Loucy (cell line): Measurements from ENCODE around the gene ANXA6.

Experiments used
- H2AFZ ChIP-seq: fragments of 200-600 bp; sonication (generic); 2 replicates; pipeline ENCODE4 v1.6.0; 2016; ENCODE audit warnings: antibody characterized with exemption, mild to moderate bottlenecking, low read length, moderate library complexity
- H3F3A ChIP-seq: fragments of 200-600 bp; 2 replicates; pipeline ENCODE4 v1.6.0; 2016; ENCODE audit warnings: antibody characterized with exemption, low read depth, mild to moderate bottlenecking
- H3K27me3 ChIP-seq: fragments of 200-600 bp; sonication (generic); 2 replicates; pipeline ENCODE4 v1.6.1; 2014; ENCODE audit warnings: low read length, mild to moderate bottlenecking; ENCODE audit not compliant: insufficient read depth, poor library complexity, severe bottlenecking
- H3K36me3 ChIP-seq: fragments of 200-600 bp; sonication (generic); 2 replicates; pipeline ENCODE4 v1.6.1; 2016; ENCODE audit warnings: low read length; ENCODE audit not compliant: insufficient read depth
- H3K4me1 ChIP-seq: fragments of 200-600 bp; sonication (generic); 2 replicates; pipeline ENCODE4 v1.5.1; 2014; ENCODE audit warnings: low read length, mild to moderate bottlenecking; ENCODE audit not compliant: insufficient read depth, poor library complexity, severe bottlenecking
- H3K4me2 ChIP-seq: fragments of 200-600 bp; sonication (generic); 2 replicates; pipeline ENCODE4 v1.6.0; 2014; ENCODE audit warnings: antibody characterized with exemption, low read length, low read depth, mild to moderate bottlenecking; ENCODE audit not compliant: poor library complexity, severe bottlenecking
- H3K4me3 ChIP-seq: fragments of 200-600 bp; sonication (generic); 2 replicates; pipeline ENCODE4 v1.5.1; 2014; ENCODE audit warnings: low read length, mild to moderate bottlenecking, mixed read lengths; ENCODE audit not compliant: poor library complexity, severe bottlenecking
- H3K79me2 ChIP-seq: fragments of 200-600 bp; sonication (generic); 2 replicates; pipeline ENCODE4 v1.6.1; 2014; ENCODE audit warnings: low read length; ENCODE audit not compliant: insufficient read depth
- H3K9ac ChIP-seq: fragments of 200-600 bp; sonication (generic); 2 replicates; pipeline ENCODE4 v1.6.0; 2014; ENCODE audit warnings: mild to moderate bottlenecking, low read depth, low read length, moderate library complexity; ENCODE audit not compliant: poor library complexity, severe bottlenecking
- H3K9me2 ChIP-seq: fragments of 200-600 bp; sonication (generic); replicated peaks from 2 replicates; pipeline ENCODE4 v1.6.1; 2016; ENCODE audit warnings: low read depth, low read length, mixed read lengths
- H3K9me3 ChIP-seq: fragments of 200-600 bp; sonication (generic); 2 replicates; pipeline ENCODE4 v1.6.1; 2014; ENCODE audit warnings: mild to moderate bottlenecking, antibody characterized with exemption, low read length, low read depth; ENCODE audit not compliant: insufficient read depth
- H4K20me1 ChIP-seq: fragments of 200-600 bp; sonication (generic); 2 replicates; pipeline ENCODE4 v1.6.0; 2014; ENCODE audit warnings: antibody characterized with exemption, low read length, mild to moderate bottlenecking; ENCODE audit not compliant: insufficient read depth, poor library complexity, severe bottlenecking
- EZH2phosphoT487 ChIP-seq: fragments of 200-600 bp; IDR thresholded peaks from 2 replicates; pipeline ENCODE4 v1.6.1; 2018; ENCODE audit warnings: antibody characterized with exemption, mild to moderate bottlenecking, moderate library complexity, borderline replicate concordance
- TF ChIP-seq, protein P1 (sequence below): fragments of 200-600 bp; sonication (generic); conservative IDR thresholded peaks from 2 replicates; pipeline ENCODE4 v1.5.1; 2014; ENCODE audit warnings: mild to moderate bottlenecking, antibody characterized with exemption, low read length

The ANXA6 gene

GRCh38 chr5:151058891-151059489 is 98.6 kb downstream of the ANXA6 start:
- no peak for TF ChIP-seq EZH2phosphoT487
- TF ChIP-seq, protein P1, sequence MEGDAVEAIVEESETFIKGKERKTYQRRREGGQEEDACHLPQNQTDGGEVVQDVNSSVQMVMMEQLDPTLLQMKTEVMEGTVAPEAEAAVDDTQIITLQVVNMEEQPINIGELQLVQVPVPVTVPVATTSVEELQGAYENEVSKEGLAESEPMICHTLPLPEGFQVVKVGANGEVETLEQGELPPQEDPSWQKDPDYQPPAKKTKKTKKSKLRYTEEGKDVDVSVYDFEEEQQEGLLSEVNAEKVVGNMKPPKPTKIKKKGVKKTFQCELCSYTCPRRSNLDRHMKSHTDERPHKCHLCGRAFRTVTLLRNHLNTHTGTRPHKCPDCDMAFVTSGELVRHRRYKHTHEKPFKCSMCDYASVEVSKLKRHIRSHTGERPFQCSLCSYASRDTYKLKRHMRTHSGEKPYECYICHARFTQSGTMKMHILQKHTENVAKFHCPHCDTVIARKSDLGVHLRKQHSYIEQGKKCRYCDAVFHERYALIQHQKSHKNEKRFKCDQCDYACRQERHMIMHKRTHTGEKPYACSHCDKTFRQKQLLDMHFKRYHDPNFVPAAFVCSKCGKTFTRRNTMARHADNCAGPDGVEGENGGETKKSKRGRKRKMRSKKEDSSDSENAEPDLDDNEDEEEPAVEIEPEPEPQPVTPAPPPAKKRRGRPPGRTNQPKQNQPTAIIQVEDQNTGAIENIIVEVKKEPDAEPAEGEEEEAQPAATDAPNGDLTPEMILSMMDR: no peak
- H3K79me2 ChIP-seq: peaks cover 17% of the 10 kb centered on the region; the same call in 1 of the 2 replicates
- no peak overlapping the region for H3K4me3 ChIP-seq
- no peaks in the 10 kb centered on the region for H3F3A ChIP-seq
- peaks cover 95% of the 10 kb centered on the region; the same call in 1 of the 2 replicates for H3K36me3 ChIP-seq
- no peaks in the 10 kb centered on the region for H3K4me1 ChIP-seq
- H4K20me1 ChIP-seq: peaks cover 1% of the 10 kb centered on the region
- H3K27me3 ChIP-seq: no peaks in the 10 kb centered on the region
- no peaks in the 10 kb centered on the region for H3K9me3 ChIP-seq
- no peak overlapping the region for H3K4me2 ChIP-seq
- no peak overlapping the region for H2AFZ ChIP-seq
- no peak overlapping the region for H3K9ac ChIP-seq
- no peaks in the 10 kb centered on the region for H3K9me2 ChIP-seq

DNA sequence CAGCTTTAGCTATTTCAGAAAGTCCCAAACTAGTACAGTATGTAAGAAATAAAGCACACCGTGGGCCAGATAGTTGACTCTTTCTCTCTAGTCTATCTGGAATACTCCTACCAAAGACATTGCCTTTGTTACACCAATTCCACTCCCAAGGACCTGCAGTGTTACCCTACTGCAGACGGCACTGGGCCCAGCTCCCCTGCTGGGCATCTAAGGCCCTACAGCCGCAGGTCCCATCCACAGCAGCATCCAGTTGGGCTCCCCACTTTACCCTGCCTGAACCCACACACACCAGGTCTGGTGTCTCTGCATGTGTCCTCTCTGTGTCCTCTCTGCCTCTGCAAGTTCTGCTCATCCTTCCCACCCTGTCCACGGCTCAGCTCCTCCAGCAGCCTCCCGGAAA is 99.3 kb downstream of the ANXA6 start:
- Histone ChIP-seq H3K9me2 (no peaks in the 10 kb centered on the region), H3K27me3 (no peaks in the 10 kb centered on the region), H3K4me3 (no peak overlapping the region), H3F3A (no peaks in the 10 kb centered on the region), H3K79me2 (peaks cover 10% of the 10 kb centered on the region; the same call in 1 of the 2 replicates), H3K36me3 (peaks cover 98% of the 10 kb centered on the region; the same call in 1 of the 2 replicates), H3K4me1 (no peaks in the 10 kb centered on the region), H3K9ac (no peak overlapping the region), H3K9me3 (no peaks in the 10 kb centered on the region), H4K20me1 (no peaks in the 10 kb centered on the region), H2AFZ (no peak overlapping the region), H3K4me2 (no peak overlapping the region)
- TF ChIP-seq, protein P1: no peak; the same call in 1 of the 2 replicates
- TF ChIP-seq EZH2phosphoT487: no peak

DNA sequence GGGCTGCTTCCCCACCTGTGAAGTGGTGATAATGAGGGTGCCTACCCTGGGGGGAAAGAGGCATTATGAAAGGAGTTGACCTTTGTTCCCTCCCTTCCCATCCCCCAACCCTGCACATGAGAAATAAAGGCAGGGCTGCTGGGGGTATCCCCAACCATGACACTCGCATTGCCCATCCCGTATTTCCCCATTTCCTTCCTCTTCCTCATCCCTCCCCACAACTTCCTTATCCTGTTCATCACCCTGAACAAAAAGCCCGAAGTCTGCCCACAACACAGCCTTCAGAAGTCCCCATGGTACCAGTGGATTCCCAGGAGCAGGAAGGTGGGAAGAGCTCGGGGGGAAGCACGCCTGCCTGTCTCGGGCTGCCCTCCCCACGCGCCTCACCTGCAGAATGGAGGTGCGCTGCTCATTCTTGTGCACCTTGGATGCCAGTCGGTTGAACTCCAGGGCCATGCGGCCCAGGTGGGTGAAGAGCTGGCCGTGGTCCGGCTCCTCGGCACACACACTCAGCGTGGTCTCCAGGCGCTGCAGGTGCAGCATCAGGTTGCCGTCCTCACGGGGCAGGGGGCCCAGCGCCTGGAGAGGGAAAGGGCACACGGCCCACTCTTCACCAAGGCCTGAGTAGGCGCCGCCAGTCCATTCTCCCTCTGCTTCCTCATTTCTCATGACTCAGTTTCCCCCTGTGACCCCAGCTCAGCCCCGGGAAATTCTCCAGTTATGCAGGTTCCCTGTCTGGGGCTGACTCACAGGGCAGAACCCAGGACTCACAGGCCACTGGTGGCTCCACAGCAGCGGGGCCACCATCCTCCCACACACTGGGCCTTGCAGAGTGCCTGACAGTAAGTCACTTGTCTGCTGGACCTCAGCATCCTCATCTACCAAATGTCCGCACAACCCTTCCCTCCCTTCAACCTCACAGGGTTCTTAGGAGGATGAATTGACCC is 100.9 kb downstream of the ANXA6 start:
- Histone ChIP-seq H4K20me1 (no peaks in the 10 kb centered on the region), H3K4me2 (no peak overlapping the region), H3K9me2 (no peaks in the 10 kb centered on the region), H3K9me3 (no peaks in the 10 kb centered on the region), H3F3A (no peaks in the 10 kb centered on the region), H3K27me3 (no peaks in the 10 kb centered on the region), H3K79me2 (no peaks in the 10 kb centered on the region), H3K4me3 (no peak overlapping the region), H3K9ac (no peak overlapping the region), H3K36me3 (peaks cover 94% of the 10 kb centered on the region; the same call in 1 of the 2 replicates), H3K4me1 (peaks cover 4% of the 10 kb centered on the region), H2AFZ (no peak overlapping the region)
- TF ChIP-seq, protein P1: no peak
- no peak for TF ChIP-seq EZH2phosphoT487
